Choroid plexus epithelial cell (primary cell): ENCODE data around the gene ATP6V0A4.
"Not testable (repeated sequence)": the region's sequence is repeated elsewhere in the genome, so short reads cannot be mapped to it uniquely, and the experiment has no call there.

Experiments used
- DNase-seq: peaks from one replicate; pipeline ENCODE4 v3.0.0-alpha.2; 2010; ENCODE audit warnings: low read depth
- H3K4me3 ChIP-seq: 2 replicates; pipeline ENCODE4 v1.5.1; 2011; ENCODE audit warnings: low read depth, mild to moderate bottlenecking, control low read depth, low read length, moderate library complexity
- CTCF ChIP-seq: conservative IDR thresholded peaks from 2 replicates; pipeline ENCODE4 v1.5.1; 2011; ENCODE audit warnings: low read depth, mild to moderate bottlenecking, control low read depth, inconsistent platforms, low read length, moderate library complexity

ATP6V0A4 gene

GRCh38 chr7:138822867-138823535, 25.0 kb upstream of the ATP6V0A4 start:
- no peak for DNase-seq
- TF ChIP-seq CTCF = no peak
- no peak overlapping the region for H3K4me3 ChIP-seq

GRCh38 chr7:138821912-138822311, 23.9 kb upstream of the ATP6V0A4 start:
- H3K4me3 ChIP-seq = no peak overlapping the region
- TF ChIP-seq CTCF = no peak
- no peak for DNase-seq

- no peak overlapping the region for H3K4me3 ChIP-seq
- no peak for TF ChIP-seq CTCF
- no peak for DNase-seq
Observed at GRCh38 chr7:138819625-138820024, 21.6 kb upstream of the ATP6V0A4 start.

- H3K4me3 ChIP-seq = no peak overlapping the region
- DNase-seq = no peak
- TF ChIP-seq CTCF = no peak
Observed at GRCh38 chr7:138816650-138817049, 18.7 kb upstream of the ATP6V0A4 start.

- H3K4me3 ChIP-seq = no peak overlapping the region
- no peak for TF ChIP-seq CTCF
- peak; percentile 23 for DNase-seq
Observed at GRCh38 chr7:138814816-138815332, 16.9 kb upstream of the ATP6V0A4 start.

- no peak overlapping the region for H3K4me3 ChIP-seq
- DNase-seq = no peak
- TF ChIP-seq CTCF = no peak
Observed at GRCh38 chr7:138813945-138814344, 15.9 kb upstream of the ATP6V0A4 start.

- DNase-seq, H3K4me3 ChIP-seq: not testable (repeated sequence)
Observed at GRCh38 chr7:138811327-138811726, 13.3 kb upstream of the ATP6V0A4 start.

- DNase-seq = no peak
- no peak for TF ChIP-seq CTCF
- H3K4me3 ChIP-seq = no peak overlapping the region
Observed at GRCh38 chr7:138809346-138809745, 11.3 kb upstream of the ATP6V0A4 start.
